Right cardiac atrium (tissue), 5 donors: ENCODE data around the gene PMEPA1. TPM values are rescaled to one million over a fixed set of nuclear protein-coding genes. Genes with fewer than 3 reads are reported as not detected.
A peak's percentile ranks its signal among the peaks of the same experiment; 100 is the strongest.

Source experiments
- ATAC-seq, 2 donors: fragments of 200-7000 bp; cut with Tn5 transposase; one replicate each; pipeline versions ENCODE4 v1.8.0 to v1.9.1; 2020; ENCODE audit warnings: moderate library complexity in 2 of 2, mild to moderate bottlenecking in 1 of 2
- DNase-seq, 3 donors: peaks; one replicate each; pipeline ENCODE4 v3.0.0-alpha.2; 2020
- H3K27ac ChIP-seq: one replicate; pipeline ENCODE4 v1.5.1; 2013; ENCODE audit warnings: mild to moderate bottlenecking, low read length, control low read depth, moderate library complexity
- H3K27me3 ChIP-seq: one replicate; pipeline ENCODE4 v1.6.1; 2013; ENCODE audit not compliant: control insufficient read depth, insufficient read depth
- H3K4me1 ChIP-seq: one replicate; pipeline ENCODE4 v1.6.1; 2013; ENCODE audit warnings: low read length; ENCODE audit not compliant: control insufficient read depth, insufficient read depth
- H3K4me3 ChIP-seq: one replicate; pipeline ENCODE4 v1.5.1; 2013; ENCODE audit warnings: low read length, control low read depth
- H3K9me3 ChIP-seq: one replicate; pipeline ENCODE4 v1.6.1; 2013; ENCODE audit warnings: low read length; ENCODE audit not compliant: control insufficient read depth
- WGBS: extraction: QIAGEN DNeasy Blood & Tissue Kit; methylation state at CpG from one replicate; pipeline ENCODE4 v1.1.7; 2013; 5-methylcytosine and 5-hydroxymethylcytosine counted together
- intact Hi-C, 4 donors: fragments of 100-400 bp; cut with DNase I; formaldehyde crosslinking; loops; one replicate each; pipeline versions ENCODE4 v1.11.0 to v1.14.0; 2022 to 2023
- polyA plus RNA-seq: library from polyadenylated mRNA; stranded (reverse); fragments of 200-250 nt; gene quantifications from one replicate; pipeline ENCODE4 v1.2.3, GENCODE V29; 2013
- total RNA-seq, 4 donors: library from RNA; stranded (reverse); fragmentation: NEBNext Ultra II Directional; extraction: Animal tissue kit (Norgen Biotek cat#: 25700); gene quantifications; one replicate each; pipeline ENCODE4 v1.2.1, GENCODE V29; 2021
- donor health status: healthy with polysubstance abuse.
- donor health status: DM: no; HTN: yes; CAD: no.
- donor health status: DM: no; HTN: no; CAD: no.
- donor health status: DM: no; HTN: yes; CAD: no; lungs with severe emphysema.
- donor health status: DM: yes; HTN: yes; CAD: no.

PMEPA1 gene
- total and polyA plus RNA-seq, 5 donors, result 17.3 to 82.0 (median 37.5) TPM

GRCh38 chr20:57627339-57627738 is 82.5 kb downstream of the PMEPA1 start:
- ATAC-seq (no peak), DNase-seq (no peak)
- intact Hi-C loops, result no loop called here
- Histone ChIP-seq H3K27me3 (no peaks in the 10 kb centered on the region), H3K9me3 (no peaks in the 10 kb centered on the region), H3K4me3 (no peak overlapping the region), H3K27ac (no peak overlapping the region), H3K4me1 (peaks cover 5% of the 10 kb centered on the region)
- WGBS, result 80% methylated on average over 2 of the region's 2 CpGs

GRCh38 chr20:57625978-57626377 is 83.8 kb downstream of the PMEPA1 start:
- WGBS, result 89% methylated on average over 2 of the region's 2 CpGs
- ATAC-seq (no peak), DNase-seq (no peak)
- intact Hi-C loops, result no loop called here
- Histone ChIP-seq H3K27ac (no peak overlapping the region), H3K27me3 (no peaks in the 10 kb centered on the region), H3K9me3 (no peaks in the 10 kb centered on the region), H3K4me1 (peaks cover 5% of the 10 kb centered on the region), H3K4me3 (no peak overlapping the region)

- intact Hi-C loops, result no loop called here
- H3K9me3 ChIP-seq, result no peaks in the 10 kb centered on the region
- H3K4me1 ChIP-seq, result peaks cover 5% of the 10 kb centered on the region
- no peak overlapping the region for H3K27ac ChIP-seq
- H3K4me3 ChIP-seq, result no peak overlapping the region
- DNase-seq, result no peak
- no peak for ATAC-seq
- H3K27me3 ChIP-seq, result no peaks in the 10 kb centered on the region
- WGBS, result 96% methylated on average over 7 of the region's 7 CpGs
Observed at GRCh38 chr20:57625181-57625958, 84.4 kb downstream of the PMEPA1 start.

- Histone ChIP-seq H3K4me1 (peaks cover 5% of the 10 kb centered on the region), H3K27ac (no peak overlapping the region), H3K9me3 (no peaks in the 10 kb centered on the region), H3K27me3 (no peaks in the 10 kb centered on the region), H3K4me3 (no peak overlapping the region)
- no peak for ATAC-seq
- DNase-seq, result no peak
- intact Hi-C loops, result no loop called here
- WGBS, result 93% methylated on average over 3 of the region's 3 CpGs
Observed at GRCh38 chr20:57624124-57624523, 85.7 kb downstream of the PMEPA1 start.

- DNase-seq (peak in 2 of 3 donors; percentile 73 to 78), ATAC-seq (peak; percentile 36 to 43)
- Histone ChIP-seq H3K27me3 (no peaks in the 10 kb centered on the region), H3K4me3 (no peak overlapping the region), H3K9me3 (no peaks in the 10 kb centered on the region), H3K4me1 (peaks cover 5% of the 10 kb centered on the region), H3K27ac (no peak overlapping the region)
- intact Hi-C loops, result no loop called here
- WGBS, result 63% methylated on average over 14 of the region's 14 CpGs
Observed at GRCh38 chr20:57622579-57623381, 87.0 kb downstream of the PMEPA1 start.

- Histone ChIP-seq H3K27me3 (no peaks in the 10 kb centered on the region), H3K4me1 (no peaks in the 10 kb centered on the region), H3K27ac (no peak overlapping the region), H3K9me3 (no peaks in the 10 kb centered on the region), H3K4me3 (no peak overlapping the region)
- no peak for DNase-seq
- 89% methylated on average over 7 of the region's 7 CpGs for WGBS
- intact Hi-C loops, result no loop called here
- no peak for ATAC-seq
Observed at GRCh38 chr20:57622201-57622570, 87.6 kb downstream of the PMEPA1 start.

GRCh38 chr20:57621421-57622200 is 88.2 kb downstream of the PMEPA1 start:
- 86% methylated on average over 16 of the region's 16 CpGs for WGBS
- Histone ChIP-seq H3K4me3 (no peak overlapping the region), H3K27ac (no peak overlapping the region), H3K4me1 (no peaks in the 10 kb centered on the region), H3K9me3 (no peaks in the 10 kb centered on the region), H3K27me3 (no peaks in the 10 kb centered on the region)
- DNase-seq (no peak), ATAC-seq (no peak)
- intact Hi-C loops, result no loop called here

GRCh38 chr20:57620999-57621398 is 88.8 kb downstream of the PMEPA1 start:
- ATAC-seq, result no peak
- Histone ChIP-seq H3K4me1 (no peaks in the 10 kb centered on the region), H3K9me3 (no peaks in the 10 kb centered on the region), H3K4me3 (no peak overlapping the region), H3K27ac (no peak overlapping the region), H3K27me3 (no peaks in the 10 kb centered on the region)
- 76% methylated on average over 11 of the region's 11 CpGs for WGBS
- intact Hi-C loops, result no loop called here
- DNase-seq, result no peak

- no peak for DNase-seq
- H3K27me3 ChIP-seq, result no peaks in the 10 kb centered on the region
- ATAC-seq, result no peak
- intact Hi-C loops, result no loop called here
- no peak within 1 kb of the TSS for H3K27ac ChIP-seq
- H3K4me3 ChIP-seq, result no peak within 1 kb of the TSS
- no peaks in the 10 kb centered on the region for H3K9me3 ChIP-seq
- H3K4me1 ChIP-seq, result no peaks in the 10 kb centered on the region
- WGBS, result 71% methylated on average over 18 of the region's 18 CpGs
Observed at GRCh38 chr20:57620274-57620990, 89.4 kb downstream of the PMEPA1 start, which contains the start of gene ZBP1. Gene ZBP1, minus strand, starts transcription at chr20:57620426. Its CDS starts 131 bp downstream, at chr20:57620295.

- 63% methylated on average over 19 of the region's 19 CpGs for WGBS
- Histone ChIP-seq H3K9me3 (no peaks in the 10 kb centered on the region), H3K4me3 (no peak overlapping the region), H3K27ac (no peak overlapping the region), H3K4me1 (no peaks in the 10 kb centered on the region), H3K27me3 (no peaks in the 10 kb centered on the region)
- DNase-seq (peak; percentile 40 to 77 (median 75)), ATAC-seq (peak; percentile 37 to 56)
- intact Hi-C loops, result no loop called here
Observed at GRCh38 chr20:57619051-57619831, 90.6 kb downstream of the PMEPA1 start.
